HG02798 (cell line): Measurements from ENCODE around the gene ARID1B.

Experiments
- ATAC-seq: cut with Tn5 transposase; IDR thresholded peaks from one replicate; pipeline ENCODE4 v1.9.1; 2021; ENCODE audit warnings: mild to moderate bottlenecking; ENCODE audit not compliant: unreplicated experiment, poor library complexity

ARID1B gene

GRCh38 chr6:157224951-157225574 lies 447.9 kb downstream of the ARID1B start:
- ATAC-seq, result no peak

GRCh38 chr6:157225575-157225995 lies 448.4 kb downstream of the ARID1B start:
- no peak for ATAC-seq

GRCh38 chr6:157226026-157226625 lies 448.9 kb downstream of the ARID1B start:
- ATAC-seq, result no peak

GRCh38 chr6:157226761-157227160 lies 449.6 kb downstream of the ARID1B start:
- ATAC-seq, result no peak

- no peak for ATAC-seq
Observed at GRCh38 chr6:157227202-157228166, 450.3 kb downstream of the ARID1B start.

GRCh38 chr6:157228426-157229131 lies 451.4 kb downstream of the ARID1B start:
- ATAC-seq, result no peak

- ATAC-seq, result no peak
Observed at GRCh38 chr6:157229132-157229618, 452.0 kb downstream of the ARID1B start.

GRCh38 chr6:157229713-157230112 lies 452.5 kb downstream of the ARID1B start:
- no peak for ATAC-seq

GRCh38 chr6:157230910-157231309 lies 453.7 kb downstream of the ARID1B start:
- no peak for ATAC-seq

GRCh38 chr6:157232161-157232895 lies 455.1 kb downstream of the ARID1B start:
- ATAC-seq, result no peak

GRCh38 chr6:157233156-157233555 lies 456.0 kb downstream of the ARID1B start:
- ATAC-seq, result no peak

GRCh38 chr6:157233686-157234085 lies 456.5 kb downstream of the ARID1B start:
- no peak for ATAC-seq

GRCh38 chr6:157235600-157236039 lies 458.4 kb downstream of the ARID1B start:
- no peak for ATAC-seq

- ATAC-seq, result no peak
Observed at GRCh38 chr6:157236040-157236725, 459.0 kb downstream of the ARID1B start.

- ATAC-seq, result no peak
Observed at GRCh38 chr6:157238346-157238745, 461.2 kb downstream of the ARID1B start.

- ATAC-seq, result no peak
Observed at GRCh38 chr6:157239148-157239547, 462.0 kb downstream of the ARID1B start.

GRCh38 chr6:157239671-157240058 lies 462.5 kb downstream of the ARID1B start:
- no peak for ATAC-seq

GRCh38 chr6:157240059-157240959 lies 463.1 kb downstream of the ARID1B start:
- ATAC-seq, result no peak
